Subcutaneous adipose tissue (tissue), 4 donors: ENCODE measurements around the gene PIP4K2C. TPM values are rescaled to one million over a fixed set of nuclear protein-coding genes. Genes with fewer than 3 reads are reported as not detected.

Experiments used
- total RNA-seq, 4 donors: library from RNA; depleted of rRNA; stranded (reverse); fragments of >200 nt; gene quantifications; one replicate each; pipeline ENCODE4 v1.1.0, GENCODE V29; 2016
- TF ChIP-seq, protein P1 (sequence below): fragments of 450-650 bp; IDR thresholded peaks from one replicate; pipeline ENCODE4 v1.5.1; 2016; ENCODE audit warnings: low read depth, mild to moderate bottlenecking, control low read depth, antibody characterized with exemption, moderate library complexity

The PIP4K2C gene
- total RNA-seq, 4 donors from 2014 or later = 10.7 to 13.2 (median 11.9) TPM

DNA sequence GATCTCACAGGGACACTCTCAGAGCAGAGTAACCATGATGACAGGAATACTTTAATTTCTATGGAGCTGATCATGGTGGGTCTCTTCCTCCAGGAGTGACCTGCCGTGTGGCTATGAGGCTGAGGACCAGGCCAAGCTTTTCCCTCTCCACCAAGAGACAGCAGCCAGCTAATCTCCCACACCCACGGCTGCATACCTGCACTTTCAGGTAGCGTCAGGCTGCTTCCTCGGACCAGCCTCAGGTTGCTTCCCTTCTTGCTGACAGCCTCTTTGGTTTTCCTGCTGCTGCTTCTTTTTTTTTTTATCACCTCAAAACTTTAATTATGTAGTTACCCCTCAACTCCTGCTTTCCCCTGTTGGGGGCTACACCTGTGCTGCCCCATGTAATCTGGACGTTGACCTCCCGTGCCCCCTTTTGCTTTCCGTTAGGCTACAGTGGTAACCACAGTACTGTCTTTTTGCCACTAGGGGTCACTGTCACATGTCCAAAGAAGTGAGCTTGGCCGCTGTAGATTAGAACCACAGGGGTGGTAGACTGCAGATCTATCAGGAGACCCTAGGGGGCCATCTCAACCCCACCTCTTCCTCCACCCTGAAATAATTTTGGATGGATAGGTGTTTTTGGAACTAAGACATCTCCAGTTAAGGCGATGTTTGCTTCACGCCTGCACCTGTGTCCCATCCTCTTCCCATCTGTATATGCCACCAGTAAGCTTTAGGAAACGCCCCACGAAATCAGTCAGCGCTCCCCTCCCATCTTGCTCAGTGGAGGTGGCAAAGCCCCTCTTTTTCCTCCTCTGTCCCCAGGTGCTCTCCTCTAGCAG is 7.8 kb upstream of the PIP4K2C start:
- TF ChIP-seq, protein P1, sequence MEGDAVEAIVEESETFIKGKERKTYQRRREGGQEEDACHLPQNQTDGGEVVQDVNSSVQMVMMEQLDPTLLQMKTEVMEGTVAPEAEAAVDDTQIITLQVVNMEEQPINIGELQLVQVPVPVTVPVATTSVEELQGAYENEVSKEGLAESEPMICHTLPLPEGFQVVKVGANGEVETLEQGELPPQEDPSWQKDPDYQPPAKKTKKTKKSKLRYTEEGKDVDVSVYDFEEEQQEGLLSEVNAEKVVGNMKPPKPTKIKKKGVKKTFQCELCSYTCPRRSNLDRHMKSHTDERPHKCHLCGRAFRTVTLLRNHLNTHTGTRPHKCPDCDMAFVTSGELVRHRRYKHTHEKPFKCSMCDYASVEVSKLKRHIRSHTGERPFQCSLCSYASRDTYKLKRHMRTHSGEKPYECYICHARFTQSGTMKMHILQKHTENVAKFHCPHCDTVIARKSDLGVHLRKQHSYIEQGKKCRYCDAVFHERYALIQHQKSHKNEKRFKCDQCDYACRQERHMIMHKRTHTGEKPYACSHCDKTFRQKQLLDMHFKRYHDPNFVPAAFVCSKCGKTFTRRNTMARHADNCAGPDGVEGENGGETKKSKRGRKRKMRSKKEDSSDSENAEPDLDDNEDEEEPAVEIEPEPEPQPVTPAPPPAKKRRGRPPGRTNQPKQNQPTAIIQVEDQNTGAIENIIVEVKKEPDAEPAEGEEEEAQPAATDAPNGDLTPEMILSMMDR = no peak

DNA sequence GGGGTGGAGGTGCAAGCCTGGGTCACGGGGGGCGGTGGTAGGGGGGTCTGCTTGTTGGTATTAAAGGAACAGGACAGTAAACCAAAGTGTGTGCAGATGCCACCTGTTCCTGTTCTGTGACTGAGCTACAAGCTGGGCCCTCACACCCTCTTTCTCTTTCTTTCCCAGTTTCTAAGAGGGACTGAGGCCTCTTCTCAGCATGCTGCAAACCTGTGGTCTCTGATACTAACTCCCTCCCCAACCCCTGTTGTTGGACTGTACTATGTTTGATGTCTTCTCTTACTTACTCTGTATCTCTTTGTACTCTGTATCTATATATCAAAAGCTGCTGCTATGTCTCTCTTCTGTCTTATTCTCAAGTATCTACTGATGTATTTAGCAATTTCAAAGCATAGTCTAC is 6.9 kb upstream of the PIP4K2C start:
- TF ChIP-seq, protein P1 = no peak

DNA sequence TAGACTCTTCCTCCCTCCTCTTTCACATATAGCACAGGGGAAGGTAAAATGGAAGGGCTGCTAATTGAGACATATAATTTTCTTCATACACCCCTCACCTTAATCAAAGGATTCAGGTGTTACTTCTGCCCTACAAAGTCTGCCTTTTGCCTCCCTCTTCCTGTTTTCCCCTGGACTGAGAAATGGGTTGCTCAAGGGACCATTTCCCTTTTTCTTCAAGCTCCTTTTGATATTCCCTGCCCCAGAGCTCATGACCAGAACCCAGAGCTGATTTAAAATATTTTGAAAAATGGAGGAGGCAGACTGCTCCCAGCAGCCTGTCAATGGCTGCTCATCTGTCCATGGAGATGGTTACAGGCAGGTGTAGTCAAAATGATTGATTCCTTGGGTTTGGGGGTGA is 6.3 kb upstream of the PIP4K2C start:
- TF ChIP-seq, protein P1 = no peak

DNA sequence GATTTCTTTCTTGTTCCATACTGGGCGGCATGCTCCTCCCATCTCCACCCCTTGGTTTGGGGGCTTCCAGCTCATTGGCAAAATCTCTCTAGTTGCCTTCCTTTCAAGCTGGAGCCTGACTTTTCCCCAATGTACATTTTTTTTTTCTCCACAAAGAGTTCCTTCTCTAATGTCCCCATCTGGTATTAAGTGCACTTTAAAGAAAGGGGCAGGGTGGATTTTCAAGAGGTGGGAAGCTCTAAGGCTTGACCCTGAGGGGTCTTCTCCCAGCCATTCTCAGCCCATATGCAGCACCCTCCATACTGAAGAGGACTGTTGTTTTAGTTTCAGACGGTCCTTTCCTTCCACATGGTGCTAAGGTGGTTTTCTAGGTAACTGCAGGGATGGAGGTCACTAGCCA is 5.8 kb upstream of the PIP4K2C start:
- TF ChIP-seq, protein P1 = no peak

DNA sequence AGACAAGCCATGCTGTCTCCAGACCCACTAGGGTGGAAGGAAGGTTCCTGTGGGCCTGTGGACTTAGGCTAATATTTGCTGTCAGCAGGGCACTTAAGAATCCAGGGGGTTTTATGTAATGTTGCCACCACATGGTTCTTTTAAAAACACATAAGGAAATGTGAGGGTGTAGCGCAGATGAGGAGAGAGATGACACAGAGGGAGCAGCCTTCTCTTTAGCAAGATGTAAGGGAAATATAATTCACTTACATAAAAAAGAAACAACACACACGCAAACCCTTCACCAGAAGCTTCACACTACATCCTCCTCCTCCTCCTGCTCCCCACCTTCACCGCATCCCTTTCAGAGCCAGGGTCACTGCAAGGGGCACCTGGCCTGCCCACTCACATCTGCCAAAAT is 4.9 kb upstream of the PIP4K2C start:
- TF ChIP-seq, protein P1 = no peak

DNA sequence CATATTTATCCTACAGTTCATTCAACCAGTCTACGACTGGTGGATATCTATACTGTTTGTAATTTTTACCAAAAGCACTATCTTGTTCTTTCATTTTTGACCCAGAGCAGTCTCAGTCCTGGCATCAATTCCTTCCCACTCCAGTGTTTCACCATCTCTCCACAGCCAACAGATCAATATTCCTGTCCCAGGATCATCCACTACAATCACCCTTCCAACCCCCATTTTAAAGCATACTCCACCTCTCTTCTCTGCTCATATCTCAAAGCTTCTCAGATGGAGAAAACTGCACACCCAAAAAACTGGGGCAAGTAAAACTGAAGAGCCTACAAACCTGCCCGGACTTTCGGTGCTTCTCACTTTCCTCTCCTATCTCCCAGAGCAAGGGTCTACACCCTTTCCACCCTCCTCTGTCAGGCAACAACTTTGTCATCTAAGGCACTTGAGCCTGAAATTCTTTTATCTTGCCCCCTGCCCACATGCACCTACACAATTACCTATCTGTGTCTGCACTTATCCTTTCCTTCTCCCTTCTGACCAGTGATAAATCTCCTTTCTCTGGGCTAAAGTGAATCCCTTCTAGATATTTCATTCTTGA is 4.1 kb upstream of the PIP4K2C start:
- TF ChIP-seq, protein P1 = no peak

DNA sequence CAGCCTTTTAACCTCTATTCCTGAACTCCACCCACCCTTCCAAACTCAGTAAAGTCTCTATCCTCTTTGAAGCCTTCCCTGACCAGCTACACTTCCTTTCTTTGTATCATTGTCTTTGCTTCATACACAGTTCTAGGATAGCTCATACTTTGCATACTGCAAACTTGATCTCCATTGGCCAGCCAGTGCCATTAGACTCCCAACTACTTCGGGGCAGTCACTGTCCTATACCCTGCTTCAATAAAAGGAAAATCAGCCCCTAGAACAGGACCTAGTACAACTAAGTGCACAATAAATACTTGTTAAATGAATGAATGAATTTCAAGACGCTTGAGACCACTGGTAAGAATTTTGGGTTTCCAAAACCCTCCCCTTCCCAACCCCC is 521 bp upstream of the PIP4K2C start:
- TF ChIP-seq, protein P1 = no peak
